Activated gamma-delta T cell treated with Interleukin-2 at 50 U/mL for 16 hours (primary cell): Measurements from ENCODE around the gene ST3GAL2.

ENCODE experiments used
- DNase-seq: peaks from one replicate; pipeline ENCODE4 v3.0.0-alpha.2; 2020

Gene ST3GAL2

DNA sequence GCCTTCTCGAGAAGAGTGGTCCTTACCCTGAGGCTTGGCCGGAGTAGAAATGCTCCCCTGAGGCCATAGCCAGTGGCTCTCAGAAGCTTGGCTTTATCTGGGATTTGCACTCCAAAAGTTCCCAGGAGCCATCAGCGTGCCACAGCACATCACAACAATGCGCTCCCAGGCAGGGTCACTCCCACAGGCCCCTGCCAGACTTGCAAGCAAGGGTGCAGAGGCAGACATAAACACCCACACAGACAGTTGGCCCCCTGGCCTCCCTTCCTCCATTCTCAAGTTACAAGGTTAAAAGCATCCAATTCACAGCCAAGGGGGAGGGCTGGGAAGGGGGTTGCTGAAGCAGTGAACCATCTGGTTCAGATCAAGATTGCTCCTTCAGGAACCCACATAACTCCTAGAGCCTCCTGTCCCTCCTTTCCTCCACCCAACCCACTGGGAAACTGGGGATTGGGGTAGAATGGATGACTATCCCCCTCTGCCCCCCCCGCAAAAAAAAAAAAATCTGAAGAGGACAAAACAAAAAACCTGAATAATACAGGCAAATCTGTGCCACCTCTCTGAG, 1.8 kb downstream of the ST3GAL2 start:
- no peak for DNase-seq

- DNase-seq, result no peak
Measured at GRCh38 chr16:70434484-70435260, 4.2 kb downstream of the ST3GAL2 start.

DNA sequence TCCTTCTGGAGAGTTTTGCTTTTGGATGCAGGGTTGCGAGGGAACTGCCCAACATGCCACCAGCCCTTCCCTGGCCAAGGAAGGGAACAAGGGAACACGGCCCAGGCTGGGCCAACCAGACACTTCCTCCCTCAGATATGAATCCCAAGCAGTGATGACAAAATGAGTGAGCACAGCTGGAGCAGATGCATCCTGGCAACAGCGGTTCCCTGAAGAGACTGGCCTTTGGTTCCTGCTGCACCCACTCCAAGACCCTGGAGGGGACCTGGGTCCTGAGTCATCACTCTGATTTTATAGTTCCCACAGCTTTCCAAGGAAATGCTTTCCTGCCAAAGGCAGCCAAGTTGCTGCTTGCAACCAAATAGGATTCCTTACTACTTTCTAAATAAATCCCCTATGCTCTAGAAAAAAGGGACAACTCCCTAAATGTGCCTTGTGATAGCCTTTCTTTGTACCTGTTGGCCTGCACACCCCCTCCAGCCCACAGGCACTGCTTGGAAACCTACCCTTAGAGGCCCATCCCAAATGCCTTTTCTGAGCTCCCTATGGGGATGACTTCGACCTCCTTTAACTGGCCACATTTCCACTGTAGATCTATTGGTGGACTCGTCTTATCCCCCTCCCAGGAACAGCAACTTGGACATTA, 5.3 kb downstream of the ST3GAL2 start:
- no peak for DNase-seq

- no peak for DNase-seq
Measured at GRCh38 chr16:70432723-70433457, 6.0 kb downstream of the ST3GAL2 start.

- no peak for DNase-seq
Measured at GRCh38 chr16:70432356-70432722, 6.6 kb downstream of the ST3GAL2 start.

- DNase-seq, result peak; percentile 42
Measured at GRCh38 chr16:70430667-70431536, 8.0 kb downstream of the ST3GAL2 start.

- DNase-seq, result no peak
Measured at GRCh38 chr16:70429888-70430666, 8.8 kb downstream of the ST3GAL2 start.

GRCh38 chr16:70428178-70428998, 10.5 kb downstream of the ST3GAL2 start:
- DNase-seq, result no peak

- no peak for DNase-seq
Measured at GRCh38 chr16:70427786-70428177, 11.1 kb downstream of the ST3GAL2 start.

DNA sequence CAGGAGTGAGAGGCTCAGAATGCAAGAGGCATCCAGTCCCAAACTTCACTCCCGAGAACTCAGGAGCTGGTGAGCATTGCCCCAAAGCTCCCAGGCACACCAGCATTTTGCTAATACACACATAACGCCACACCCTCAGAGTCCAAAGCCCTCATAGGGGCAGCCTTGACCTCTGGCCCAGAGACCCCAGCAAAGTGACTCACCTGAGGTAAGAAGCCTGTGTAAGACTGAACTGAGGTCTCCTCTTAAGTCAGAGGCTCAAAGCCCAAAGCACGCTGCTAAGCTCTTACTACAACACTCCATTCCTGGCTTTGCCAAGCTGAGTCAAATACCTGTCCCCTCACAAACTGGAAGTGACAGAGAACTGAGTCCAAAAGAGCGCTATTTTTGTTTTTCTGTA, 16.4 kb downstream of the ST3GAL2 start:
- no peak for DNase-seq

DNA sequence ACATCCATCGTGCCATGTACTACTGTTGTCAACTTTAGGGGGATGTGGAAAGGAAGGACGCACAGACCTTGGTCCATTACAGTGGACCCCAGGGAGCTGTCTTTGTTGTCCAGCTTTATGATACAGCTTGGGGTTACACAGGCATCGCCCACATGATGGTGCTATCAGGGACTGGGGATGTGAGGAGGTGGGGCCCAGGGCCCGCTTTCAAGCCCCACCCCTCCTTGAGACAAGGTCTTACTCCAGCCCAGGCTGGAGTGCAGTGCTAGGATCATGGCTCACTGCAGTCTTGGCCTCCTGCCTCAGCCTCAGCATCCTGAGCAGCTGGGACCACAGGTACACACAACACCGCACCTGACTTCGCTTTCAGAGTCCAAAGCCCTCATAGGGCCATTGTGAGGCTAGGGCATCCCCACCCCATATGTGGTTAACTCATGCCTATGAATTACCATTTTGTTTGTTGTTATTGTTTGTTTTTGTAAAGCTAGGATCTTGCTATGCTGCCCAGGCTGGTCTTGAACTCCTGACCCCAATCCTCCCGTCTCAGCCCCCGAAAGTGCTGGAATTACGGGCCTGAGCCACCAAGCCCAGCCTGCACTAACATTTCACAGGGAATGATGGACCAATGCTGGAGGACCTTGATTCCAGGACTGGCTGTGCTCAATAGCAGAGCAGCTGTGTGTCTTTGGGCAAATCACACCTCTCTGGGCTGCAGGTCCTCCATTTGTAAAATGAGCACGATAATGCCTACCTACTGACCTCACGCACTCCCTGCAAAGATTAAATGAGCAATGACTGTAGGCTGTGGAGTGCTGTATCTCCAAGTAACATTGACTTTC, 17.2 kb downstream of the ST3GAL2 start:
- DNase-seq, result no peak

- DNase-seq, result no peak
Measured at GRCh38 chr16:70421014-70421413, 17.9 kb downstream of the ST3GAL2 start.

DNA sequence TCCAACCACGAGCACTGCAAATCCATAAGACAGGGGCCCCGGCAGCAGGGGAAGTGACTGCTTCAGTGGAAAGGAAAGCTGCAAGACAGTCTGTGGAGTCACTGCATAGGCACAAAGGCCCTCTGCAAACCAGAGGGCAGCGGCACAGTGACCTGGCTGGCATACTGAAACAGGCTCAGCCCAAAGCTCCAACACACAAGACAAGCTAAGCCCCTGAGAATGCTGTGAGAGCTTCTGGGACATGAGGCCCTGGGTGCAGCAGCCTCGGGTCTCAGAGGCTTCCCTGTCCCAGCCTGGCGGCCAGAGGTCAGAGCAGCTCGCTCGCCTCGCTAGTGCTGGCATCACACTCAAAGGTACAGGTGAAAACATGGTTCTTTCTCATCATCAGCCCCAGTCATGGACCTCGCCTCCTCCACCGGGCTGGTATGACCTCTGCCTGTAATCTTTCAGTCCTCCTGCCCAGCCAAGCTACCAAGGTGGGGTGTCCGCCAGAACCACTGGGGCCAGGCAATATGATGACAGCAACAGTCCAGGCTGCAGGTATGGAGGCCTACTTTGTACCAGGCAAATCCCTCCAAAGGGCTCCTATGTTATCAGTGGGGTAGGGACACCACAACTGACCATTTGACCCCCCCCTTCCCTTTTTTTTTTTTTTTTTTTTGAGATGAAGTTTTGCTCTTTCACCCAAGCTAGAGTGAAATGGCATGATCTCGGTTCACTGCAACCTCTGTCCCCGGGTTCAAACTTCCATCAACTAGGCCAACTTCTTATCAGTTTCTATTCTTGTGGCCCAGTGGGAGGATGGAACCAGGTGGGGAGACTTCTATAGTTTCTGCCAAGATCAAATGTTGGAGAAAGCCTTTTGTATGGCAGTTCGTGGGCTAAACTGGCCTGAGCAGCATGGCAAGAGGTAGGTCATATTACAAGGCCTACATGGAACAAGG, 19.2 kb downstream of the ST3GAL2 start:
- no peak for DNase-seq

DNA sequence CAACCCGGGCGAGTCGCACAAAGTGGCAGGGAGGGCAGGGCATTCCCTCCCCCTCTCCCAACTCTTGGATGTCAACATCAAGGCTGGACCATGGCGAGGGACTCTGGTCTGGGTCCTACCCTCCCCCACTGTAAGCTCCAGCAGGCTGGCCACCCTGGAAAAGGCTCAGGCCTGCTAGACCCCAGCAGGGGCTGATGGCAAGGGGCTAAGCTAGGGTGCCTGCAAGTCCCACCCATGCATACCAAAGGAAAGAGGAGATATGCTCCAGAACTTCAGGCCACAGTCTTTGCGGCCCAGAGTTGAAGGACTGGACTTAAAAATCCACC, 19.9 kb downstream of the ST3GAL2 start:
- no peak for DNase-seq

DNA sequence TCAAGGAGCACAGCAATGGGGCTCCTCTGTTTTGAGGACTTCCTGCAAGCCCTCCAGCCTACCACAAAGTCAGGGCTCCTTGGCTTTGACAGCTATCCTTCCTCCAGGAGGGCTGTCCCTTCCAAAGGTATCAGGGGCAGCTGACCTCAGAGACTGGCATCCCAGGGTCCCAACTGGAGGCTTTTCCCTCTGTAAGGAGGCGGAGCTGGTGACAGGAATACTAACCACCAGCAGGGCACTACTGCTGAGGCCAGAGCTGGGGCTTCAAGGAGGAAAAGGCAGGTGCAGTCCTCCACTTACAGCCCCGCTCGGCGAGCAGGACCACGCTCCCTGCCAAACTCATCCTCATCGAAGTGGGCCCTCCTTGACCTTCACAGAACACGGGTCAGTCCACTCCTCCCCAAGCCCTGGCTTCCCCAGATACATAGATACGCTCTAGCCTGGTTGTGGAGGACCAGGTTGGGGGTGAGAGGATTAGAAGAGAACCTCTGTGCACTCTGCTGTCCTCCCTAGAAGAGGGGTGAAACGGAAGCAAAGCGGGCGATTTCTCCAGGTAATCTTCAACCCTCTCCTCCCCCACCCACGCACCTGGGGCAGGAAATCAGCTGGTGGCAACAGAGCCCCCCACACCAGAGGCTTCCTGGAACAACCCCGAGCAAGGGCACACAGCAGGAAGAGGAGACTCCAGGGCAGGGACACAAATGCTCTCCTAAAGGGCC, 20.5 kb downstream of the ST3GAL2 start:
- no peak for DNase-seq

DNA sequence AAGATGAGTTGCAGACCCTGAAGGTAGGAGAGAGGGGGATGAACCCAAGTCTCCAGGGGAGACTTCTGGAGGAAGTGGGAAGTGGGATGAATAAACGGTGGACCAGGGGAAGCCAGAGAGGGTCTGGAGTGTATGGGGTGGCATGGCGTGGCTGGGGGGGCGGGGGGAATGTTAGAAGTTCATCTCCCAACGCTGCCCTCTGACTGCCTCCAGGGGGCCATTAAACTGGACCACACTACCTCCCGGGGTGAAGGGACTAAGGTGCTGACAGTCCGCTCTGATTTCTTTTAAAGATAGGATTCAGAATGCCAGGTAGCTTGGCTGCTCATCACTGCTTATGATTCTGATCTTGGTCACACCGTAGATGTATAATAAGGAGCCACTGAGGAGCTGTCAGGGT, 21.2 kb downstream of the ST3GAL2 start:
- no peak for DNase-seq

DNA sequence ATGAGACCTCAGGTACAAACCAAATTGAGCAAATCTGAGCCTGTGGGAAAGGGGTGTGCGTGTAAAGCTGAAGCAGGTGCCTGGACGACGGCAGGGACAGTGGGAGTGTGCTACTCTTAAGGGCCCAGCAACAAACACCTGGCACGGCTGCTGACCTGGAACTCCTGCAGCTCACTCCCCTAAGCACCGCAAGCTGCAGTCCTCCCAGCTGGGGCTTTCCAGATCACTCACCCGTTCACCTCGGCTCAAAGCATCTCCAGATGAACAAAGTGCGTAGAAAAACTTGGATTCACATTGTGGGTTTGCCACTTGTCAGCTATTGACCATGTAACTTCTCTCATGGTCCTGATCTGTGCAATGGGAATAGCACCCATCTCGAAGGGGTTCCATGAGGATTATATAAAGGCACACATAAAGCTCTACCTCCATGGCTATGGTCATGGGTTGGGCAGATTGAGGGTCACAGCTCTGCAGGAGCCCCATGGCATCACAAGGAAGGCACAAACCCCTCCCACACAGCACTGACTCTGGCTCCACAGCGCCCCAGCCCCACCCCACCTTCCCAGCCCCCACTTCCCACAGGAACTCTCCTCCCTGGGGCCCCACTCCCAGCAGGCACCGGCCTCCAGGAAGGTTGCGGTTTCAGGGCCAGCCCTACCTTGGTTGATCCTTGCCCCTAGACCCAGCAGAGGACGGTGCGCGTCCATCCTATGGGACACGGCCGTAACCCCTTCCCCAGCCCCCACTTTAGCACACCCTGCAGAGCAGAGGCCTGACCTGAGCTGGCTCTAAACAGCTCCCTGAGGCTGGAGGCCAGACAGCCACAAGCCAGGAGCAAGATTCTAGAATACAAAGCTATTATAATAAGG, 21.9 kb downstream of the ST3GAL2 start:
- DNase-seq, result no peak
